ENCODE results near the gene STYX.

STYX gene

DNA sequence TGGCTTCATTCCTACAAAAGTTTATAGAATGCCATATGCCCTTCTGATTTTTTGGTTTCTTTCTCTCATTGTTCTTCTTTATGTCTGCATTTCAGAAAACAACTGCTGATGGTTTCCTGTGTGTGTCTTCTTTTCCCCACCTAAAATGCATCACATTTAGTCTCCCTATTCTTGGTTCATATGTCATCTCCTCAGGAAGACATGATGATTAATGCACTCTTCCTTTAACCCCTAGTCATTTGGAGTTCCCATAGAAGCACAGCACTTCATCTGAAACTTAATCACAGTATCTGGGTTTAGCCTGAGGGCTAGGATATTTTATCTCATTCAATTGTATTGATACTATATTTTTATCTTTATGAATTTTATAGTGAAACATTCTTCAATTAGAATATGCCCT is 39.9 kb downstream of the STYX start:
- no peak overlapping the region for H3K4me3 ChIP-seq (ENCODE audit: low read depth, low read length)
- DNase-seq = no peak
- TF ChIP-seq, protein P1, sequence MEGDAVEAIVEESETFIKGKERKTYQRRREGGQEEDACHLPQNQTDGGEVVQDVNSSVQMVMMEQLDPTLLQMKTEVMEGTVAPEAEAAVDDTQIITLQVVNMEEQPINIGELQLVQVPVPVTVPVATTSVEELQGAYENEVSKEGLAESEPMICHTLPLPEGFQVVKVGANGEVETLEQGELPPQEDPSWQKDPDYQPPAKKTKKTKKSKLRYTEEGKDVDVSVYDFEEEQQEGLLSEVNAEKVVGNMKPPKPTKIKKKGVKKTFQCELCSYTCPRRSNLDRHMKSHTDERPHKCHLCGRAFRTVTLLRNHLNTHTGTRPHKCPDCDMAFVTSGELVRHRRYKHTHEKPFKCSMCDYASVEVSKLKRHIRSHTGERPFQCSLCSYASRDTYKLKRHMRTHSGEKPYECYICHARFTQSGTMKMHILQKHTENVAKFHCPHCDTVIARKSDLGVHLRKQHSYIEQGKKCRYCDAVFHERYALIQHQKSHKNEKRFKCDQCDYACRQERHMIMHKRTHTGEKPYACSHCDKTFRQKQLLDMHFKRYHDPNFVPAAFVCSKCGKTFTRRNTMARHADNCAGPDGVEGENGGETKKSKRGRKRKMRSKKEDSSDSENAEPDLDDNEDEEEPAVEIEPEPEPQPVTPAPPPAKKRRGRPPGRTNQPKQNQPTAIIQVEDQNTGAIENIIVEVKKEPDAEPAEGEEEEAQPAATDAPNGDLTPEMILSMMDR (IDR thresholded peaks at IDR 0.05; ENCODE audit: low read depth, low read length, missing control alignments) = no peak
- H3K36me3 ChIP-seq (replicated peaks) = peaks cover 5% of the 10 kb centered on the region
- in situ Hi-C loops (cut with HindIII; ENCODE audit: low pct_ligation_motif_present, low sequenced_read_pairs) = no loop called here
- no peaks in the 10 kb centered on the region for H3K27me3 ChIP-seq (replicated peaks)
- no peak overlapping the region for H3K27ac ChIP-seq

DNA sequence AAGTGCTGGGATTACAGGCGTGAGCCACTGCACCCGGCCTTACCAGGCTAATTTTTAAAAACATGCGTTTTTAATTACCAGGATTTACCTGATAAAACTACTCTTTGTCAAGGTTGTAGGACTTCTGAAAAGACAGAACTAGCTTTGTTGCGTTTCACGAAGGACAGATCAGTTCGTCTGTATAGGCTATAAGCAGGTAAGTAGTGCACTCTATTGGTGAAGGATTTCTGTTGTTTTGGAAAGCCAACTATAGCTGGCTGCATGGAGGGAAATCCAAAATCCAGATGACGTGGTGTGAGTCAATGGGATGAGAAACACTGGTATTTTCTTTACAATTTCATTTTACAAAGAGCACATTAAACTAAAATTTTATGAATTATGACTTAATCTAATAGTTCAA is 46.9 kb downstream of the STYX start:
- TF ChIP-seq, protein P1 (IDR thresholded peaks at IDR 0.05; ENCODE audit: low read depth, low read length, missing control alignments) = no peak
- in situ Hi-C loops (cut with HindIII; ENCODE audit: low pct_ligation_motif_present, low sequenced_read_pairs) = no loop called here
- DNase-seq = no peak
- Histone ChIP-seq H3K4me3 (ENCODE audit: low read depth, low read length) (no peak overlapping the region), H3K27ac (no peak overlapping the region), H3K27me3 (replicated peaks) (no peaks in the 10 kb centered on the region), H3K36me3 (replicated peaks) (peaks cover 22% of the 10 kb centered on the region)

DNA sequence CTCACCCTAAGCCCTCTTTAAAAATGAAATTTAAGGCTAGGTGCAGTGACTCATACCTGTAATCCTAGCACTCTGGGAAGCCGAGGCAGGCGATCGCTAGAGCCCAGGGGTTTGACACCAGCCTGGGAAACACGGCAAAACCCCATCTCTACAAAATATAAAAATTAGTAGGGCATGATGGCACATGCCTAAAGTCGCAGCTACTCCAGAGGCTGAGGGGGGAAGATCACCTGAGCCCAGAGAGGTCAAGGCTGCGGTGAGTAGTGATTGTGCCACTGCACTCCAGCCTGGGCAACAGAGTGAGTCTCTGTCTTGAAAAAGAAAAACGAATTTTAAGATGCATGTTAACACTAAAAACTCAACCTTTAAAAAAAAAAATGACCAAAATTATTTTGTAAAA is 48.7 kb downstream of the STYX start:
- H3K4me3 ChIP-seq (ENCODE audit: low read depth, low read length) = no peak overlapping the region
- no peaks in the 10 kb centered on the region for H3K27me3 ChIP-seq (replicated peaks)
- in situ Hi-C loops (cut with HindIII; ENCODE audit: low pct_ligation_motif_present, low sequenced_read_pairs) = no loop called here
- H3K36me3 ChIP-seq (replicated peaks) = peaks cover 22% of the 10 kb centered on the region
- no peak for DNase-seq
- H3K27ac ChIP-seq = no peak overlapping the region
- TF ChIP-seq, protein P1 (IDR thresholded peaks at IDR 0.05; ENCODE audit: low read depth, low read length, missing control alignments) = no peak

DNA sequence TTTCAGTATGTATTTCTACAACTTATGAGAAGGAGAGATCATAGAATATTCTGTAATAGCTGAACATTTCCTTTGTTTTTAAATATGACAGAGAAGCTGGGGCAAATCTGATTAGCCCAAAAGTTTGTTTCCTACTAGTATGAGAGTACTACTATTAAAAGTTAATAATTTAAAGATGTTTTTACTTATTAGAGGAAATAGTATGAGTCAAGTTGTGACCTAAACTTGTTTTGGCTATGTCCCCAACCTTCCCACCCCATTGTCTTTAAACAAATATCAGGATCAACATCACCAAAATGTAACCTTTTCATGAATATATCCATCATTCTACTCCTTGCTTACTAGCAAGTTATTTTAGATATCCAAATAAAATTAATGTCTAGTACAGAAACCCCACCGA is 50.9 kb downstream of the STYX start:
- DNase-seq = no peak
- Histone ChIP-seq H3K27ac (no peak overlapping the region), H3K4me3 (ENCODE audit: low read depth, low read length) (no peak overlapping the region), H3K27me3 (replicated peaks) (no peaks in the 10 kb centered on the region), H3K36me3 (replicated peaks) (peaks cover 15% of the 10 kb centered on the region)
- TF ChIP-seq, protein P1 (IDR thresholded peaks at IDR 0.05; ENCODE audit: low read depth, low read length, missing control alignments) = no peak
- in situ Hi-C loops (cut with HindIII; ENCODE audit: low pct_ligation_motif_present, low sequenced_read_pairs) = no loop called here

DNA sequence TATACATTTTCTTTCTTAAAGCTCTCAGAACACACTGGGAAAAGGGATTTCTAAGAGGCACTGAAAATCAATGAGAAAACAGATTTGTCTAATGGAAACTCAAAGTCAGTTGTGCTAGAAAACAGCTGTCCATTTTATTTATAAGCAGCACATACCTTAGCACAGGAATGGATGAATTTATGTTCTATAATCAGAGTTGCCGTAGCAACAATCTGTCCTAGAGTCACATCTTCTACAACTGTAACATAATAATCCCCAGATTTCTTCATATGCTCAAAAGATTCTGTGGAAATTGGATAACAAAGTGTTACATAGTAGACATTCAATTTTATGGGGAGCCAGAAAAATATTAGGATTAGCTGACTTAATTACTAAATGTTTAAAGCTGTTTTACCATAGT is 51.7 kb downstream of the STYX start:
- TF ChIP-seq, protein P1 (IDR thresholded peaks at IDR 0.05; ENCODE audit: low read depth, low read length, missing control alignments) = no peak
- Histone ChIP-seq H3K27ac (no peak overlapping the region), H3K36me3 (replicated peaks) (peaks cover 11% of the 10 kb centered on the region), H3K4me3 (ENCODE audit: low read depth, low read length) (no peak overlapping the region), H3K27me3 (replicated peaks) (no peaks in the 10 kb centered on the region)
- in situ Hi-C loops (cut with HindIII; ENCODE audit: low pct_ligation_motif_present, low sequenced_read_pairs) = no loop called here
- DNase-seq = no peak

- TF ChIP-seq, protein P1 (IDR thresholded peaks at IDR 0.05; ENCODE audit: low read depth, low read length, missing control alignments) = no peak
- Histone ChIP-seq H3K27ac (no peak overlapping the region), H3K36me3 (replicated peaks) (peaks cover 7% of the 10 kb centered on the region), H3K27me3 (replicated peaks) (no peaks in the 10 kb centered on the region), H3K4me3 (ENCODE audit: low read depth, low read length) (no peak overlapping the region)
- no peak for DNase-seq
- in situ Hi-C loops (cut with HindIII; ENCODE audit: low pct_ligation_motif_present, low sequenced_read_pairs) = no loop called here
Observed at GRCh38 chr14:52783206-52783605, 53.2 kb downstream of the STYX start.

All from brain microvascular endothelial cell (primary cell).